ENCODE measurements around the gene NUP205.

DNA sequence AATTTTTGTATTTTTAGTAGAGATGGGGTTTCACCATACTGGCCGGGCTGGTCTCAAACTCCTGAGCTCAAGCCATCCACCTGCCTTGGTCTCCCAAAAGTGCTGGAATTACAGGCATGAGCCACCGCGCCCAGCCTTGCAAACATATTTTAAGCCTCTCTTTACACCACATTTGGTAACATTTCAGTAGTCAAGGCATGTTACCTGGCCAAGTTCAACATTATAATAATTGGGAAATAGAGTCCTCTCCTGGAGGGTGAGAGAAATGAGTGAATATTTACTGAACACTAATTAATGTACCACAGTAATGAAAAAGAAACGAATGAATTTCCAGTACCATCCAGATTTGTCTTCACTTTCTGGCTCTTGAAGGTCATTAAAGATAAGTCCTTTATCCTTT lies 37.8 kb upstream of the NUP205 start:
- TF ChIP-seq, protein P1, sequence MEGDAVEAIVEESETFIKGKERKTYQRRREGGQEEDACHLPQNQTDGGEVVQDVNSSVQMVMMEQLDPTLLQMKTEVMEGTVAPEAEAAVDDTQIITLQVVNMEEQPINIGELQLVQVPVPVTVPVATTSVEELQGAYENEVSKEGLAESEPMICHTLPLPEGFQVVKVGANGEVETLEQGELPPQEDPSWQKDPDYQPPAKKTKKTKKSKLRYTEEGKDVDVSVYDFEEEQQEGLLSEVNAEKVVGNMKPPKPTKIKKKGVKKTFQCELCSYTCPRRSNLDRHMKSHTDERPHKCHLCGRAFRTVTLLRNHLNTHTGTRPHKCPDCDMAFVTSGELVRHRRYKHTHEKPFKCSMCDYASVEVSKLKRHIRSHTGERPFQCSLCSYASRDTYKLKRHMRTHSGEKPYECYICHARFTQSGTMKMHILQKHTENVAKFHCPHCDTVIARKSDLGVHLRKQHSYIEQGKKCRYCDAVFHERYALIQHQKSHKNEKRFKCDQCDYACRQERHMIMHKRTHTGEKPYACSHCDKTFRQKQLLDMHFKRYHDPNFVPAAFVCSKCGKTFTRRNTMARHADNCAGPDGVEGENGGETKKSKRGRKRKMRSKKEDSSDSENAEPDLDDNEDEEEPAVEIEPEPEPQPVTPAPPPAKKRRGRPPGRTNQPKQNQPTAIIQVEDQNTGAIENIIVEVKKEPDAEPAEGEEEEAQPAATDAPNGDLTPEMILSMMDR (IDR thresholded peaks at IDR 0.05): no peak
- TF ChIP-seq POLR2AphosphoS5 (IDR thresholded peaks at IDR 0.05) (no peak), POLR2A (IDR thresholded peaks at IDR 0.05) (no peak), EP300 (IDR thresholded peaks at IDR 0.05) (no peak)
